GM23338 (cell line): ENCODE measurements around the gene EPS8L2. TPM values are rescaled to one million over a fixed set of nuclear protein-coding genes. Genes with fewer than 3 reads are reported as not detected.

Experiments used
- ATAC-seq: fragments of 200-7000 bp; cut with Tn5 transposase; 3 replicates; pipeline ENCODE4 v1.9.1; 2020
- DNase-seq: peaks from one replicate; pipeline ENCODE4 v3.0.0-alpha.2; 2015; ENCODE audit warnings: low spot score
- H2AFZ ChIP-seq: fragments of 200-600 bp; sonication (generic); 2 replicates; pipeline ENCODE4 v1.8.0; 2016; ENCODE audit warnings: antibody characterized with exemption, mild to moderate bottlenecking, moderate library complexity
- H3F3A ChIP-seq: fragments of 200-600 bp; sonication (generic); replicated peaks from 2 replicates; pipeline ENCODE4 v1.8.0; 2017; ENCODE audit warnings: antibody characterized with exemption, mixed run types, low read depth
- H3K27ac ChIP-seq: fragments of 200-600 bp; sonication (generic); 2 replicates; pipeline ENCODE4 v1.6.1; 2016; ENCODE audit warnings: low read depth
- H3K27me3 ChIP-seq: fragments of 200-600 bp; sonication (generic); 2 replicates; pipeline ENCODE4 v1.8.0; 2016; ENCODE audit warnings: mild to moderate bottlenecking, mixed run types, moderate library complexity; ENCODE audit not compliant: insufficient read depth
- H3K36me3 ChIP-seq: fragments of 200-600 bp; sonication (generic); 2 replicates; pipeline ENCODE4 v1.8.0; 2016; ENCODE audit warnings: mild to moderate bottlenecking; ENCODE audit not compliant: insufficient read depth
- H3K4me1 ChIP-seq: fragments of 200-600 bp; sonication (generic); 2 replicates; pipeline ENCODE4 v1.8.0; 2016; ENCODE audit warnings: mild to moderate bottlenecking, moderate library complexity; ENCODE audit not compliant: insufficient read depth
- H3K4me2 ChIP-seq: fragments of 200-600 bp; sonication (generic); 2 replicates; pipeline ENCODE4 v1.7.1; 2017; ENCODE audit warnings: mixed run types
- H3K4me3 ChIP-seq: fragments of 200-600 bp; sonication (generic); 2 replicates; pipeline ENCODE4 v1.6.1; 2016; ENCODE audit warnings: mixed run types
- H3K79me2 ChIP-seq: fragments of 200-600 bp; sonication (generic); replicated peaks from 2 replicates; pipeline ENCODE4 v1.8.0; 2017; ENCODE audit warnings: mild to moderate bottlenecking; ENCODE audit not compliant: insufficient read depth
- H3K9me2 ChIP-seq: fragments of 200-600 bp; sonication (generic); 2 replicates; pipeline ENCODE4 v1.8.0; 2017; ENCODE audit not compliant: insufficient read depth
- H4K20me1 ChIP-seq: fragments of 200-600 bp; sonication (generic); replicated peaks from 2 replicates; pipeline ENCODE4 v1.8.0; 2017; ENCODE audit warnings: mild to moderate bottlenecking; ENCODE audit not compliant: insufficient read depth
- H3K27ac Mint-ChIP-seq: 2 replicates; pipeline ENCODE4 v1.8.0; 2020; ENCODE audit warnings: inconsistent platforms, mild to moderate bottlenecking, moderate library complexity, mixed read lengths
- H3K27me3 Mint-ChIP-seq: 3 replicates; pipeline ENCODE4 v1.8.0; 2022; ENCODE audit warnings: low read depth, mild to moderate bottlenecking, moderate library complexity, mixed read lengths, inconsistent platforms; ENCODE audit not compliant: insufficient read depth, poor library complexity
- H3K36me3 Mint-ChIP-seq: 3 replicates; pipeline ENCODE4 v1.8.0; 2021; ENCODE audit warnings: low read depth, mild to moderate bottlenecking, inconsistent platforms, moderate library complexity, mixed read lengths
- H3K4me1 Mint-ChIP-seq: 3 replicates; pipeline ENCODE4 v1.8.0; 2020; ENCODE audit warnings: mild to moderate bottlenecking, inconsistent platforms, mixed read lengths
- H3K4me3 Mint-ChIP-seq: 3 replicates; pipeline ENCODE4 v1.8.0; 2021; ENCODE audit warnings: moderate library complexity, mild to moderate bottlenecking, inconsistent platforms, mixed read lengths
- H3K9me3 Mint-ChIP-seq: 3 replicates; pipeline ENCODE4 v1.8.0; 2020; ENCODE audit warnings: moderate library complexity, mild to moderate bottlenecking, inconsistent platforms, mixed read lengths
- NANOG ChIP-seq: IDR thresholded peaks from 2 replicates; pipeline ENCODE4 v1.6.1; 2016; ENCODE audit warnings: antibody characterized with exemption, borderline replicate concordance
- STAT1 ChIP-seq: IDR thresholded peaks from one replicate; pipeline ENCODE4 v1.6.1; 2016; ENCODE audit warnings: antibody characterized with exemption; ENCODE audit not compliant: unreplicated experiment
- ZNF331 ChIP-seq: fragments of 250-450 bp; sonication (Bioruptor Pico); IDR thresholded peaks from 2 replicates; pipeline ENCODE4 v1.5.0; 2020; ENCODE audit warnings: low read depth, mild to moderate bottlenecking, moderate library complexity
- polyA plus RNA-seq: library from polyadenylated mRNA; unstranded; fragments of >200 nt; fragmentation: Nextera tagmentation; extraction: Ambion mirVana; gene quantifications from 2 replicates; pipeline ENCODE4 v1.2.1, GENCODE V29; 2016
- total RNA-seq: library from RNA; depleted of rRNA; stranded (reverse); fragments of >200 nt; shearing (Covaris generic); gene quantifications from 2 replicates; pipeline ENCODE4 v1.2.3, GENCODE V29; 2014
- TF ChIP-seq, protein P1 (sequence below), 2 experiments: fragments of 200-600 bp in 1 of 2; sonication (generic) in 1 of 2; conservative IDR thresholded peaks; 2 replicates each; pipeline versions ENCODE4 v1.5.1 to v1.6.1; 2016 to 2017; ENCODE audit warnings: antibody characterized with exemption in 2 of 2, low read depth in 2 of 2, mild to moderate bottlenecking in 2 of 2, moderate library complexity in 1 of 2
- TF ChIP-seq, protein P2 (sequence below): IDR thresholded peaks from 2 replicates; pipeline ENCODE4 v1.6.1; 2016; ENCODE audit warnings: antibody characterized with exemption
- TF ChIP-seq, protein P3 (sequence below): fragments of 250-450 bp; sonication (Bioruptor Pico); IDR thresholded peaks from 2 replicates; pipeline ENCODE4 v1.5.0; 2020; ENCODE audit warnings: mild to moderate bottlenecking, moderate library complexity

EPS8L2 gene
- total and polyA plus RNA-seq, 2 experiments from 2014 or later: 38.7 to 59.4 TPM

DNA sequence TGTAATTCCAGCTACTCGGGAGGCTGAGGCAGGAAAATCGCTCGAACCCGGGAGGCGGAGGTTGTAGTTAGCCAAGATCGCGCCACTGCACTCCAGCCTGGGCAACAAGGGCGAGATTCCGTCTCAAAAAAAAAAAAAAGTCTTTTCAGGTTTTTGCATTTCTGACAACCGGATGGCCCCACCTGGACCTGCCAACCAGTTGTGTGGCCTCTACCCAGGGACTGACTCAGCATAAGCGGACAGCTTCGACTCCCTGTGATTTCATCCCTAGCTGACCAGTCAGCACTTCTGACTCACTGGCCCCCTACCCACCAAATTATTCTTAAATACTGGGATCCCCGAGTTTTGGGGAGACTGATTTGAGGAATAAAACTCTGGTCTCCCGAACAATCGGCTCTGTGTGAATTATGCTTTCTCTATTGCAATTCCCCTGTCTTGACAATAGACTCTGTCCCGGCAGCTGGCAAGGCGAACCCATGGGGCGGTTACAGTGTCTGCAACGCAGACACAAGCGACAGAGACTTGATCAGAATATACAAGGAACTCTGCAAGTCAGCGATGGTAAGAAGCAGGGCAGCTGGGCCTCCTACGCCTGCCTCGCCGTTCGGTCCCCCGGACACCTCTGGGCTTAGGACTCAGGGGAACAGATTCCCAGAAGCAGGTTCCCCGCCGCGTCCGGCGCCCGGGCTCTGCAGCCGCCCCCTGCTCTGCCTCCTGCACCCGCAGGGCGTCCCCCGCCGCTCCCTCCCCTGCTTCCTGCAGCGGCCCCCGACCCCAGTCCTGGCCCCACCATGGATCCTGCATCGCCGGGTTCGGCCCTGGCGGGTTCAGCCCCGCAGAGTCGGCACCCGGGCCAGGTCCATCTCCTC lies 40.5 kb downstream of the EPS8L2 start:
- peaks cover 25% of the 10 kb centered on the region for H3K27me3 Mint-ChIP-seq
- TF ChIP-seq, protein P1, sequence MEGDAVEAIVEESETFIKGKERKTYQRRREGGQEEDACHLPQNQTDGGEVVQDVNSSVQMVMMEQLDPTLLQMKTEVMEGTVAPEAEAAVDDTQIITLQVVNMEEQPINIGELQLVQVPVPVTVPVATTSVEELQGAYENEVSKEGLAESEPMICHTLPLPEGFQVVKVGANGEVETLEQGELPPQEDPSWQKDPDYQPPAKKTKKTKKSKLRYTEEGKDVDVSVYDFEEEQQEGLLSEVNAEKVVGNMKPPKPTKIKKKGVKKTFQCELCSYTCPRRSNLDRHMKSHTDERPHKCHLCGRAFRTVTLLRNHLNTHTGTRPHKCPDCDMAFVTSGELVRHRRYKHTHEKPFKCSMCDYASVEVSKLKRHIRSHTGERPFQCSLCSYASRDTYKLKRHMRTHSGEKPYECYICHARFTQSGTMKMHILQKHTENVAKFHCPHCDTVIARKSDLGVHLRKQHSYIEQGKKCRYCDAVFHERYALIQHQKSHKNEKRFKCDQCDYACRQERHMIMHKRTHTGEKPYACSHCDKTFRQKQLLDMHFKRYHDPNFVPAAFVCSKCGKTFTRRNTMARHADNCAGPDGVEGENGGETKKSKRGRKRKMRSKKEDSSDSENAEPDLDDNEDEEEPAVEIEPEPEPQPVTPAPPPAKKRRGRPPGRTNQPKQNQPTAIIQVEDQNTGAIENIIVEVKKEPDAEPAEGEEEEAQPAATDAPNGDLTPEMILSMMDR (conservative IDR thresholded peaks at IDR 0.05; ENCODE audit: low read depth in 2 of 2): no peak
- TF ChIP-seq, protein P2, sequence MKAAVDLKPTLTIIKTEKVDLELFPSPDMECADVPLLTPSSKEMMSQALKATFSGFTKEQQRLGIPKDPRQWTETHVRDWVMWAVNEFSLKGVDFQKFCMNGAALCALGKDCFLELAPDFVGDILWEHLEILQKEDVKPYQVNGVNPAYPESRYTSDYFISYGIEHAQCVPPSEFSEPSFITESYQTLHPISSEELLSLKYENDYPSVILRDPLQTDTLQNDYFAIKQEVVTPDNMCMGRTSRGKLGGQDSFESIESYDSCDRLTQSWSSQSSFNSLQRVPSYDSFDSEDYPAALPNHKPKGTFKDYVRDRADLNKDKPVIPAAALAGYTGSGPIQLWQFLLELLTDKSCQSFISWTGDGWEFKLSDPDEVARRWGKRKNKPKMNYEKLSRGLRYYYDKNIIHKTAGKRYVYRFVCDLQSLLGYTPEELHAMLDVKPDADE: peak; percentile 2; the same call in 1 of the 2 replicates
- DNase-seq (peak; percentile 64), ATAC-seq (peak; percentile 30)
- Histone ChIP-seq H3F3A (peaks cover 14% of the 10 kb centered on the region), H3K27me3 (no peaks in the 10 kb centered on the region), H4K20me1 (peaks cover 20% of the 10 kb centered on the region), H3K36me3 (no peaks in the 10 kb centered on the region; the same call in 1 of the 2 replicates), H3K4me2 (peak overlapping the region; percentile 97), H3K9me2 (no peaks in the 10 kb centered on the region; the same call in 1 of the 2 replicates), H3K4me3 (peak overlapping the region; percentile 89), H2AFZ (no peak overlapping the region), H3K27ac (peak overlapping the region; percentile 95), H3K4me1 (peaks cover 34% of the 10 kb centered on the region), H3K79me2 (peaks cover 42% of the 10 kb centered on the region)
- H3K36me3 Mint-ChIP-seq: peaks cover 19% of the 10 kb centered on the region
- H3K4me3 Mint-ChIP-seq: peak overlapping the region; percentile 86
- peak overlapping the region; percentile 97 for H3K27ac Mint-ChIP-seq
- peaks cover 27% of the 10 kb centered on the region for H3K4me1 Mint-ChIP-seq
- peaks cover 18% of the 10 kb centered on the region; the same call in 2 of the 3 replicates for H3K9me3 Mint-ChIP-seq

DNA sequence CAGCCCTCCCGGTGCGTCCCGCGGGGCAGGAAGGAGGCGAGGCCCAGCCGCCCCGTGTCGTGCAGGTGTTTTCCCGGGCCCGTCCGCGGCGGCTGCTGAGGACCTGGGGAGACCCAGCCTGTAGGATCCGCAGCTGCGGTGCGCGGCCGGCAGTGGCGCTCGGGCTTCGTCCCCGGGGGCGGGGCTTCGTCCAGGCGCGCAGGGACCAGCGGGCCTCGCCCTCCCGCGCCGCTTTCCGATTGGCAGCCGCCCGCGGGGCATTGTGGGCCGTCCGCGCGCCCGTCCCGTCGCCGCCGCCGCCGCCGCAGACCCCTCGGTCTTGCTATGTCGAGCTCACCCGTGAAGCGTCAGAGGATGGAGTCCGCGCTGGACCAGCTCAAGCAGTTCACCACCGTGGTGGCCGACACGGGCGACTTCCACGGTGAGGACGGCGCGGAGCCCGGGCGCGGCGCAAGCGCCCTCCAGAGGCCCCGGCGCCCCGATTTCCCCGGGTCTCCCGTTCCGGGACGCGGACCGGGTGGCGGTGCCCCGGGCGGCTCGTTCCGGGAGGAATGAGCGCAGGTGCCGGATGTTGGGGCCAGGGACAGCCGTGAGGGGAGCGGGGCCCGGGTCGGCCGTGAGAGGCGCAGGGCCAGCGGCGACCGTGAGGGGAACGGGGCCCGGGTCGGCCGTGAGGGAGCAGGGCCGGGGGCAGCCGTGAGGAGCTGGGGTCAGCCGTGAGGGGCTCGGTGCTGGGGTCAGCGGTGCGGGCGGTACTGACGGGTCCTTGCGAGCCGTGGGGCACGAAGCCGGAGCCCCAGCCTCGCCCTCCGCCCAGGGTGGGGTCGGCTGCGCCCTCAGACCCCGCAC lies 41.4 kb downstream of the EPS8L2 start, which contains the start of gene TALDO1:
TSS of gene TALDO1 (plus strand) at position 307 of the 849 bp plus-strand sequence. CDS start at position 325, 18 bp downstream.
- Mint-ChIP-seq H3K27ac (peak within 1 kb of the TSS; percentile 97), H3K4me3 (peak within 1 kb of the TSS; percentile 86), H3K36me3 (peaks cover 24% of the 10 kb centered on the region), H3K4me1 (peaks cover 29% of the 10 kb centered on the region), H3K27me3 (peaks cover 25% of the 10 kb centered on the region), H3K9me3 (peaks cover 18% of the 10 kb centered on the region; the same call in 2 of the 3 replicates)
- Histone ChIP-seq H3K36me3 (no peaks in the 10 kb centered on the region; the same call in 1 of the 2 replicates), H3K9me2 (no peaks in the 10 kb centered on the region), H3K27ac (peak within 1 kb of the TSS; percentile 95), H4K20me1 (peaks cover 20% of the 10 kb centered on the region), H3K4me2 (peak within 1 kb of the TSS; percentile 97), H3K4me1 (peaks cover 34% of the 10 kb centered on the region), H3F3A (peaks cover 14% of the 10 kb centered on the region), H2AFZ (no peak within 1 kb of the TSS), H3K27me3 (no peaks in the 10 kb centered on the region), H3K79me2 (peaks cover 51% of the 10 kb centered on the region), H3K4me3 (peak within 1 kb of the TSS; percentile 89)
- ATAC-seq: peak; percentile 85
- DNase-seq: peak; percentile 97
- no peak for TF ChIP-seq ZNF331
- TF ChIP-seq STAT1: no peak
- TF ChIP-seq, protein P3, sequence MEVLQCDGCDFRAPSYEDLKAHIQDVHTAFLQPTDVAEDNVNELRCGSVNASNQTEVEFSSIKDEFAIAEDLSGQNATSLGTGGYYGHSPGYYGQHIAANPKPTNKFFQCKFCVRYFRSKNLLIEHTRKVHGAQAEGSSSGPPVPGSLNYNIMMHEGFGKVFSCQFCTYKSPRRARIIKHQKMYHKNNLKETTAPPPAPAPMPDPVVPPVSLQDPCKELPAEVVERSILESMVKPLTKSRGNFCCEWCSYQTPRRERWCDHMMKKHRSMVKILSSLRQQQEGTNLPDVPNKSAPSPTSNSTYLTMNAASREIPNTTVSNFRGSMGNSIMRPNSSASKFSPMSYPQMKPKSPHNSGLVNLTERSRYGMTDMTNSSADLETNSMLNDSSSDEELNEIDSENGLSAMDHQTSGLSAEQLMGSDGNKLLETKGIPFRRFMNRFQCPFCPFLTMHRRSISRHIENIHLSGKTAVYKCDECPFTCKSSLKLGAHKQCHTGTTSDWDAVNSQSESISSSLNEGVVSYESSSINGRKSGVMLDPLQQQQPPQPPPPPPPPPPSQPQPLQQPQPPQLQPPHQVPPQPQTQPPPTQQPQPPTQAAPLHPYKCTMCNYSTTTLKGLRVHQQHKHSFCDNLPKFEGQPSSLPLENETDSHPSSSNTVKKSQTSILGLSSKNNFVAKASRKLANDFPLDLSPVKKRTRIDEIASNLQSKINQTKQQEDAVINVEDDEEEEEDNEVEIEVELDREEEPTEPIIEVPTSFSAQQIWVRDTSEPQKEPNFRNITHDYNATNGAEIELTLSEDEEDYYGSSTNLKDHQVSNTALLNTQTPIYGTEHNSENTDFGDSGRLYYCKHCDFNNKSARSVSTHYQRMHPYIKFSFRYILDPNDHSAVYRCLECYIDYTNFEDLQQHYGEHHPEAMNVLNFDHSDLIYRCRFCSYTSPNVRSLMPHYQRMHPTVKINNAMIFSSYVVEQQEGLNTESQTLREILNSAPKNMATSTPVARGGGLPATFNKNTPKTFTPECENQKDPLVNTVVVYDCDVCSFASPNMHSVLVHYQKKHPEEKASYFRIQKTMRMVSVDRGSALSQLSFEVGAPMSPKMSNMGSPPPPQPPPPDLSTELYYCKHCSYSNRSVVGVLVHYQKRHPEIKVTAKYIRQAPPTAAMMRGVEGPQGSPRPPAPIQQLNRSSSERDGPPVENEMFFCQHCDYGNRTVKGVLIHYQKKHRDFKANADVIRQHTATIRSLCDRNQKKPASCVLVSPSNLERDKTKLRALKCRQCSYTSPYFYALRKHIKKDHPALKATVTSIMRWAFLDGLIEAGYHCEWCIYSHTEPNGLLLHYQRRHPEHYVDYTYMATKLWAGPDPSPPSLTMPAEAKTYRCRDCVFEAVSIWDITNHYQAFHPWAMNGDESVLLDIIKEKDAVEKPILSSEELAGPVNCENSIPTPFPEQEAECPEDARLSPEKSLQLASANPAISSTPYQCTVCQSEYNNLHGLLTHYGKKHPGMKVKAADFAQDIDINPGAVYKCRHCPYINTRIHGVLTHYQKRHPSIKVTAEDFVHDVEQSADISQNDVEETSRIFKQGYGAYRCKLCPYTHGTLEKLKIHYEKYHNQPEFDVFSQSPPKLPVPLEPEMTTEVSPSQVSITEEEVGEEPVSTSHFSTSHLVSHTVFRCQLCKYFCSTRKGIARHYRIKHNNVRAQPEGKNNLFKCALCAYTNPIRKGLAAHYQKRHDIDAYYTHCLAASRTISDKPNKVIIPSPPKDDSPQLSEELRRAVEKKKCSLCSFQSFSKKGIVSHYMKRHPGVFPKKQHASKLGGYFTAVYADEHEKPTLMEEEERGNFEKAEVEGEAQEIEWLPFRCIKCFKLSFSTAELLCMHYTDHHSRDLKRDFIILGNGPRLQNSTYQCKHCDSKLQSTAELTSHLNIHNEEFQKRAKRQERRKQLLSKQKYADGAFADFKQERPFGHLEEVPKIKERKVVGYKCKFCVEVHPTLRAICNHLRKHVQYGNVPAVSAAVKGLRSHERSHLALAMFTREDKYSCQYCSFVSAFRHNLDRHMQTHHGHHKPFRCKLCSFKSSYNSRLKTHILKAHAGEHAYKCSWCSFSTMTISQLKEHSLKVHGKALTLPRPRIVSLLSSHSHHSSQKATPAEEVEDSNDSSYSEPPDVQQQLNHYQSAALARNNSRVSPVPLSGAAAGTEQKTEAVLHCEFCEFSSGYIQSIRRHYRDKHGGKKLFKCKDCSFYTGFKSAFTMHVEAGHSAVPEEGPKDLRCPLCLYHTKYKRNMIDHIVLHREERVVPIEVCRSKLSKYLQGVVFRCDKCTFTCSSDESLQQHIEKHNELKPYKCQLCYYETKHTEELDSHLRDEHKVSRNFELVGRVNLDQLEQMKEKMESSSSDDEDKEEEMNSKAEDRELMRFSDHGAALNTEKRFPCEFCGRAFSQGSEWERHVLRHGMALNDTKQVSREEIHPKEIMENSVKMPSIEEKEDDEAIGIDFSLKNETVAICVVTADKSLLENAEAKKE (CRISPR knock-in tag): no peak
- TF ChIP-seq NANOG: no peak
